Caco-2 (cell line): Measurements from ENCODE around the gene MACROD2. TPM values are rescaled to one million over a fixed set of nuclear protein-coding genes. Genes with fewer than 3 reads are reported as not detected.

Source experiments
- BruUV-seq: library from RNA; stranded (reverse); fragments of 400-500 nt; replicated peaks from 2 replicates; lab custom pipeline; 2021; lab: Mats Ljungman, UMichigan
- CTCF ChIA-PET: fragments of 300-600 bp; sonication (Branson Sonifier 250); formaldehyde crosslinking; loops from one replicate; lab custom pipeline; 2022; ENCODE audit warnings: antibody characterized with exemption; lab: Charles Lee
- POLR2A ChIA-PET: fragments of 300-600 bp; sonication (Branson Sonifier 250); formaldehyde crosslinking; loops from one replicate; lab custom pipeline; 2022; ENCODE audit warnings: antibody characterized with exemption; lab: Charles Lee
- DNase-seq, 2 experiments: peaks; one replicate each; pipeline versions ENCODE4 v3.0.0 to v3.0.0-alpha.2; 2020 to 2022
- H3K27me3 ChIP-seq: replicated peaks from 2 replicates; pipeline ENCODE4 v1.6.0; 2011; ENCODE audit warnings: low read length; ENCODE audit not compliant: control insufficient read depth, insufficient read depth
- H3K36me3 ChIP-seq: 2 replicates; pipeline ENCODE4 v1.5.1; 2011; ENCODE audit warnings: low read length; ENCODE audit not compliant: control insufficient read depth, insufficient read depth
- H3K4me1 ChIP-seq: fragments of 250-450 bp; sonication (Bioruptor Pico); 2 replicates; pipeline ENCODE4 v1.5.1; 2020; ENCODE audit warnings: mild to moderate bottlenecking
- H3K4me3 ChIP-seq: 2 replicates; pipeline ENCODE4 v1.5.1; 2011; ENCODE audit warnings: low read depth, mild to moderate bottlenecking, control low read depth, low read length
- H3K9me3 ChIP-seq: fragments of 250-450 bp; sonication (Bioruptor Pico); 2 replicates; pipeline ENCODE4 v1.5.1; 2020; ENCODE audit warnings: mild to moderate bottlenecking, moderate library complexity
- H3K27ac Mint-ChIP-seq: one replicate; pipeline ENCODE4 v1.8.0; 2022; ENCODE audit warnings: mixed read lengths; ENCODE audit not compliant: unreplicated experiment
- H3K27me3 Mint-ChIP-seq: one replicate; pipeline ENCODE4 v1.8.0; 2022; ENCODE audit warnings: mixed read lengths; ENCODE audit not compliant: insufficient read depth, unreplicated experiment
- H3K36me3 Mint-ChIP-seq: one replicate; pipeline ENCODE4 v1.8.0; 2022; ENCODE audit warnings: mild to moderate bottlenecking, mixed read lengths; ENCODE audit not compliant: insufficient read depth, unreplicated experiment
- H3K4me1 Mint-ChIP-seq: one replicate; pipeline ENCODE4 v1.8.0; 2022; ENCODE audit warnings: low read depth, mixed read lengths; ENCODE audit not compliant: unreplicated experiment
- H3K4me3 Mint-ChIP-seq: one replicate; pipeline ENCODE4 v1.8.0; 2022; ENCODE audit warnings: mild to moderate bottlenecking, moderate library complexity, mixed read lengths; ENCODE audit not compliant: unreplicated experiment
- H3K9me3 Mint-ChIP-seq: one replicate; pipeline ENCODE4 v1.8.0; 2022; ENCODE audit warnings: mixed read lengths; ENCODE audit not compliant: unreplicated experiment
- CTCF ChIP-seq, 2 experiments: fragments of 200-600 bp in 1 of 2; IDR thresholded peaks; 1 replicate in 1 of 2; 2 replicates in 1 of 2; pipeline versions ENCODE4 v1.5.1 to v1.8.0; 2011 to 2022; ENCODE audit warnings: antibody characterized with exemption in 1 of 2, control low read depth in 1 of 2, inconsistent platforms in 1 of 2, low read depth in 1 of 2, low read length in 1 of 2, mild to moderate bottlenecking in 1 of 2, moderate library complexity in 1 of 2; ENCODE audit not compliant: insufficient read depth in 1 of 2, severe bottlenecking in 1 of 2, unreplicated experiment in 1 of 2
- intact Hi-C: fragments of 100-400 bp; cut with micrococcal nuclease; formaldehyde crosslinking; loops from one replicate; pipeline ENCODE4 v1.10.0; 2022; ENCODE audit not compliant: unreplicated experiment
- total RNA-seq: library from RNA; stranded (reverse); gene quantifications from 2 replicates; pipeline ENCODE4 v1.2.3, GENCODE V29; 2022

Gene MACROD2
- total RNA-seq, 1 experiment from 2014 or later: 6.4 TPM

DNA sequence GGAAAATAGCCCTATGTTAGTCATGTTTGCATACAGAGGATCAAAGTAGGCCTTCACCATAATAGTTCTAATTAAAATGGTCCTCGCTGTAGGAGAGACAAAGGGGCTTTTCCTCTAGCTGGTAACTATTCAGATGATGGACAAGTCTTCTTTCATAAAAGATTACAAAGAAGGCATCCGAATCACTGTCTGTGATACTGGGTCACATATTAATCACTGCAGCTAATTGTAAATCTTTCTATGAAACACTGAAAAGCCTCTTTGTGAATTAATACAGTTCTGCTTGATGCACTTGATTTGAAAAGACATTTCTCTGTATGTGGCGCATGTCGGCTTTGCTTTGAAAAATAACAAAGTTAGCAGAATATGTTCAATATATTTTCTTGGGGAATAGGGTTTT, 2057.1 kb downstream of the MACROD2 start:
- no peak for TF ChIP-seq CTCF (IDR thresholded peaks at IDR 0.05; ENCODE audit: insufficient read depth in 1 of 2, low read depth in 1 of 2, low read length in 1 of 2, severe bottlenecking in 1 of 2, unreplicated experiment in 1 of 2)
- no TSS peak for BruUV-seq
- Histone ChIP-seq H3K27me3 (no peaks in the 10 kb centered on the region), H3K4me1 (no peaks in the 10 kb centered on the region), H3K4me3 (no peak overlapping the region), H3K36me3 (no peaks in the 10 kb centered on the region), H3K9me3 (no peaks in the 10 kb centered on the region)
- ChIA-PET CTCF (no interaction called here), POLR2A (no interaction called here)
- no peak for DNase-seq
- no peaks in the 10 kb centered on the region for H3K4me1 Mint-ChIP-seq
- H3K36me3 Mint-ChIP-seq: no peaks in the 10 kb centered on the region
- no peak overlapping the region for H3K4me3 Mint-ChIP-seq
- no peaks in the 10 kb centered on the region for H3K9me3 Mint-ChIP-seq
- peaks cover 10% of the 10 kb centered on the region for H3K27me3 Mint-ChIP-seq
- no peak overlapping the region for H3K27ac Mint-ChIP-seq
- intact Hi-C loops: no loop called here

DNA sequence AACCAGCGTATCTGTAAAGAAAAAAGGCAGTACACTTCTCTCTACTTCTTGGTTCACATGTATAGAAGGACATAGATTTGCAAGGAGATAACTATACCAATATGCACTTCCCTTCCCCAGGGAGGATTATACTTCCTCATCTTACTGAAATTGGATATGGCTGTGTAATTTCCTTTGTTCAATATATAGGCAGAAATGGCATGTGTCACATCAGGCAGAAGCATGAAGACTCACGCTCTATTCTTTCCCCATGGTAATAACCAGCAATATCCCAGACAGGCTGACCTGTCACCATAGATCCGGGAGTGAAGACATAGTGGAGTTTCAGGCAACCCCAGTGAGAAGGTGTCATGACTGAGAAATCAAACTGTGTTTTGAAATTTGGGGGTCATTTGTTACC, 2059.7 kb downstream of the MACROD2 start:
- TF ChIP-seq CTCF (IDR thresholded peaks at IDR 0.05; ENCODE audit: insufficient read depth in 1 of 2, low read depth in 1 of 2, low read length in 1 of 2, severe bottlenecking in 1 of 2, unreplicated experiment in 1 of 2): no peak
- H3K4me1 ChIP-seq: no peaks in the 10 kb centered on the region
- H3K27me3 ChIP-seq: no peaks in the 10 kb centered on the region
- BruUV-seq: no TSS peak
- H3K27ac Mint-ChIP-seq: no peak overlapping the region
- no peaks in the 10 kb centered on the region for H3K36me3 Mint-ChIP-seq
- no peaks in the 10 kb centered on the region for H3K4me1 Mint-ChIP-seq
- DNase-seq: no peak
- H3K27me3 Mint-ChIP-seq: peaks cover 3% of the 10 kb centered on the region
- no peaks in the 10 kb centered on the region for H3K9me3 Mint-ChIP-seq
- no peak overlapping the region for H3K4me3 Mint-ChIP-seq
- ChIA-PET CTCF (no interaction called here), POLR2A (no interaction called here)
- intact Hi-C loops: no loop called here
- H3K36me3 ChIP-seq: no peaks in the 10 kb centered on the region
- H3K9me3 ChIP-seq: no peaks in the 10 kb centered on the region
- no peak overlapping the region for H3K4me3 ChIP-seq

DNA sequence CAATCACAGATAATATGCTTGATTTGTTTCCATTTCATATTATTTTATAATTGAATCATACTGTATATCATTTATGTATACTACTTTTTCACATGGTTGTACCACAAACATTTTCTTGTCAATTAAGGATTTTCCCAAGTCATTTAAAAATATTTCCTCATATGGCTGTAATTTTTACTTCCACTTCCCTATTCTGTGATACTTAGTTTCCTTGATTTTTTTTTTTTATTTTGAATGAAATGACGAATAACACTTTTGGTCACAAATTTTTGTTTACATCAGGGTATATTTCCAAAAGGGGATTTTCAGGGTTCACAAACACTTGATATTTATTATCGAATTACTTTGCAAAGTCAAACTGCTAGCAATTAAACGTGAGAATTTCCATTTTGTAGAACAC, 2062.3 kb downstream of the MACROD2 start:
- Histone ChIP-seq H3K4me3 (no peak overlapping the region), H3K27me3 (no peaks in the 10 kb centered on the region), H3K4me1 (no peaks in the 10 kb centered on the region), H3K9me3 (no peaks in the 10 kb centered on the region), H3K36me3 (no peaks in the 10 kb centered on the region)
- no TSS peak for BruUV-seq
- no peaks in the 10 kb centered on the region for H3K36me3 Mint-ChIP-seq
- POLR2A ChIA-PET: no interaction called here
- intact Hi-C loops: no loop called here
- H3K4me1 Mint-ChIP-seq: no peaks in the 10 kb centered on the region
- H3K9me3 Mint-ChIP-seq: no peaks in the 10 kb centered on the region
- no peak overlapping the region for H3K4me3 Mint-ChIP-seq
- no peak for TF ChIP-seq CTCF (IDR thresholded peaks at IDR 0.05; ENCODE audit: insufficient read depth in 1 of 2, low read depth in 1 of 2, low read length in 1 of 2, severe bottlenecking in 1 of 2, unreplicated experiment in 1 of 2)
- H3K27me3 Mint-ChIP-seq: peaks cover 4% of the 10 kb centered on the region
- no peak overlapping the region for H3K27ac Mint-ChIP-seq
- CTCF ChIA-PET: no interaction called here
- no peak for DNase-seq
